ENCODE data around the gene SMC4.

- TF ChIP-seq POLR2A (IDR thresholded peaks at IDR 0.05; ENCODE audit: extremely low read depth, insufficient read length), result no peak
- TF ChIP-seq CTCF (IDR thresholded peaks at IDR 0.05; ENCODE audit: low read depth, low read length), result no peak
- no peak for TF ChIP-seq MAX (IDR thresholded peaks at IDR 0.05; ENCODE audit: low read depth, low read length)
Measured at GRCh38 chr3:160450846-160451245, 51.4 kb downstream of the SMC4 start.

Measured in NB4 (cell line).